OCI-LY3 (cell line): ENCODE results near the gene SOX9.
A peak's percentile ranks its signal among the peaks of the same experiment; 100 is the strongest.

ENCODE experiments used
- H2AFZ ChIP-seq: fragments of 200-600, 300-600 bp; shearing (Covaris generic); 2 replicates; pipeline ENCODE4 v1.6.0; 2014; ENCODE audit warnings: antibody characterized with exemption, low read depth, low read length
- H3K27ac ChIP-seq: fragments of 200-600, 300-600 bp; sonication (generic); 2 replicates; pipeline ENCODE4 v1.5.1; 2014; ENCODE audit warnings: mild to moderate bottlenecking, low read length, moderate library complexity, mixed read lengths
- H3K27me3 ChIP-seq: fragments of 200-600, 300-600 bp; sonication (generic); 2 replicates; pipeline ENCODE4 v1.6.1; 2014; ENCODE audit warnings: low read depth, low read length, mixed read lengths
- H3K36me3 ChIP-seq: fragments of 200-600, 300-600 bp; sonication (generic); replicated peaks from 2 replicates; pipeline ENCODE3; 2014; ENCODE audit warnings: low read depth, low read length, mixed read lengths
- H3K4me1 ChIP-seq: fragments of 300-600, 200-600 bp; sonication (generic); 2 replicates; pipeline ENCODE4 v1.6.1; 2014; ENCODE audit warnings: low read length, mixed read lengths
- H3K4me2 ChIP-seq: fragments of 200-600, 300-600 bp; sonication (generic); 2 replicates; pipeline ENCODE4 v1.6.1; 2014; ENCODE audit warnings: low read length, mixed read lengths
- H3K4me3 ChIP-seq: fragments of 300-600, 200-600 bp; sonication (generic); 2 replicates; pipeline ENCODE4 v1.5.1; 2014; ENCODE audit warnings: antibody characterized with exemption, mild to moderate bottlenecking, low read length, moderate library complexity
- H3K79me2 ChIP-seq: fragments of 300-600, 200-600 bp; shearing (Covaris generic); 2 replicates; pipeline ENCODE4 v1.6.1; 2014; ENCODE audit warnings: mild to moderate bottlenecking, low read length, mixed read lengths
- H3K9ac ChIP-seq: fragments of 300-600, 200-600 bp; shearing (Covaris generic); 2 replicates; pipeline ENCODE4 v1.6.0; 2014; ENCODE audit warnings: mild to moderate bottlenecking, low read length, moderate library complexity
- H3K9me3 ChIP-seq: fragments of 200-600, 300-600 bp; shearing (Covaris generic); 2 replicates; pipeline ENCODE4 v1.6.1; 2014; ENCODE audit warnings: low read length, mixed read lengths; ENCODE audit not compliant: insufficient read depth
- H4K20me1 ChIP-seq: fragments of 200-600, 300-600 bp; sonication (generic); 2 replicates; pipeline ENCODE4 v1.6.1; 2016; ENCODE audit warnings: low read length, mixed read lengths; ENCODE audit not compliant: insufficient read depth
- CTCF ChIP-seq: fragments of 200-600, 300-600 bp; sonication (generic); IDR thresholded peaks from 2 replicates; pipeline ENCODE4 v1.5.1; 2014; ENCODE audit warnings: antibody characterized with exemption, low read length, low read depth
- EZH2phosphoT487 ChIP-seq: fragments of 200-600 bp; shearing (Covaris generic); IDR thresholded peaks from 2 replicates; pipeline ENCODE4 v1.6.1; 2018; ENCODE audit warnings: antibody characterized with exemption, mixed run types, low read depth

The SOX9 gene

GRCh38 chr17:72113751-72114150, 7.1 kb upstream of the SOX9 start:
- H3K4me3 ChIP-seq, result no peak overlapping the region
- no peaks in the 10 kb centered on the region for H3K36me3 ChIP-seq
- no peaks in the 10 kb centered on the region for H3K9me3 ChIP-seq
- TF ChIP-seq EZH2phosphoT487 (no peak), CTCF (no peak)
- no peak overlapping the region for H3K27ac ChIP-seq
- H2AFZ ChIP-seq, result 0 out of 2 replicates have a peak overlapping the region, but pooled peaks have one; percentile 39
- no peaks in the 10 kb centered on the region for H4K20me1 ChIP-seq
- H3K4me2 ChIP-seq, result no peak overlapping the region
- H3K27me3 ChIP-seq, result no peaks in the 10 kb centered on the region; the same call in 1 of the 2 replicates
- no peak overlapping the region for H3K9ac ChIP-seq
- H3K79me2 ChIP-seq, result no peaks in the 10 kb centered on the region
- H3K4me1 ChIP-seq, result no peaks in the 10 kb centered on the region

- H4K20me1 ChIP-seq, result no peaks in the 10 kb centered on the region
- no peak overlapping the region for H3K4me3 ChIP-seq
- H3K36me3 ChIP-seq, result no peaks in the 10 kb centered on the region
- no peak overlapping the region for H3K9ac ChIP-seq
- H3K79me2 ChIP-seq, result no peaks in the 10 kb centered on the region
- no peak overlapping the region for H3K27ac ChIP-seq
- H3K4me1 ChIP-seq, result no peaks in the 10 kb centered on the region
- no peaks in the 10 kb centered on the region; the same call in 1 of the 2 replicates for H3K27me3 ChIP-seq
- H3K4me2 ChIP-seq, result no peak overlapping the region
- H2AFZ ChIP-seq, result no peak overlapping the region
- no peaks in the 10 kb centered on the region for H3K9me3 ChIP-seq
- TF ChIP-seq EZH2phosphoT487 (no peak), CTCF (no peak)
Observed at GRCh38 chr17:72115781-72116525, 4.9 kb upstream of the SOX9 start.

GRCh38 chr17:72116661-72117521, 3.9 kb upstream of the SOX9 start:
- H3K79me2 ChIP-seq, result no peaks in the 10 kb centered on the region
- no peak overlapping the region for H2AFZ ChIP-seq
- no peak overlapping the region for H3K4me2 ChIP-seq
- H3K9me3 ChIP-seq, result no peaks in the 10 kb centered on the region
- H3K4me3 ChIP-seq, result no peak overlapping the region
- no peaks in the 10 kb centered on the region for H4K20me1 ChIP-seq
- H3K36me3 ChIP-seq, result no peaks in the 10 kb centered on the region
- no peaks in the 10 kb centered on the region for H3K4me1 ChIP-seq
- TF ChIP-seq EZH2phosphoT487 (no peak), CTCF (no peak)
- H3K27me3 ChIP-seq, result no peaks in the 10 kb centered on the region
- H3K9ac ChIP-seq, result no peak overlapping the region
- no peak overlapping the region for H3K27ac ChIP-seq
